Measurements from ENCODE around the gene TSN. TPM values are rescaled to one million over a fixed set of nuclear protein-coding genes. Genes with fewer than 3 reads are reported as not detected.
A peak's percentile ranks its signal among the peaks of the same experiment; 100 is the strongest.

Gene TSN
- total and polyA plus RNA-seq, 9 of the 15 experiments (the other 6 are each of a cell fraction or from before 2014, with no cell fraction given) = 63.2 to 152 (median 95.2) TPM

DNA sequence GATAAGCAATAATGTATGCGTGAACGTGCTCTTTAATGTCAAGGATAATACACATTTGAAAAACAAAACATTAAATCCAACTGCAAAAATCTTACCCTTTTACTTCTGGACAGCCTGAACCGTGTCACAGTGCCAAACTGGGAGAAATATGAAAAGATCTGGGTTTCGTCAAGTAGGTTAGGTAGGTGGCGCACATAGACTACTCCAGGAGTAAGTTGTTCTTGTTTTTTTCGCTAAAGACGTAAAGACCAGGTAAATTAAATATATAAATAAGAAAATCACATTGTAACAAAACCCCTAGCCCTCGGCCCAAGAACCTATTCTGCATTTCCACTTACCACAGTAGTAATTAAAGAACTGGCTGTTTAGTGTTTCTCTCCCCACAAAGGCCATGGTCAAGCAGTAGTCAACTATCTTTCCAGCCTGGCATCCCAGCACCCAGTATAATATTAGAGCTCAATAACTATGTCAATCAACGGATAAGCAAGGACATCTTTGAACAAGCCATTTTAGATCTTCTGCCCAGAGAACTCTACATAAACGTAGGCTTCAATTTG lies 19.9 kb upstream of the TSN start (continued):
- TF ChIP-seq, protein P1, sequence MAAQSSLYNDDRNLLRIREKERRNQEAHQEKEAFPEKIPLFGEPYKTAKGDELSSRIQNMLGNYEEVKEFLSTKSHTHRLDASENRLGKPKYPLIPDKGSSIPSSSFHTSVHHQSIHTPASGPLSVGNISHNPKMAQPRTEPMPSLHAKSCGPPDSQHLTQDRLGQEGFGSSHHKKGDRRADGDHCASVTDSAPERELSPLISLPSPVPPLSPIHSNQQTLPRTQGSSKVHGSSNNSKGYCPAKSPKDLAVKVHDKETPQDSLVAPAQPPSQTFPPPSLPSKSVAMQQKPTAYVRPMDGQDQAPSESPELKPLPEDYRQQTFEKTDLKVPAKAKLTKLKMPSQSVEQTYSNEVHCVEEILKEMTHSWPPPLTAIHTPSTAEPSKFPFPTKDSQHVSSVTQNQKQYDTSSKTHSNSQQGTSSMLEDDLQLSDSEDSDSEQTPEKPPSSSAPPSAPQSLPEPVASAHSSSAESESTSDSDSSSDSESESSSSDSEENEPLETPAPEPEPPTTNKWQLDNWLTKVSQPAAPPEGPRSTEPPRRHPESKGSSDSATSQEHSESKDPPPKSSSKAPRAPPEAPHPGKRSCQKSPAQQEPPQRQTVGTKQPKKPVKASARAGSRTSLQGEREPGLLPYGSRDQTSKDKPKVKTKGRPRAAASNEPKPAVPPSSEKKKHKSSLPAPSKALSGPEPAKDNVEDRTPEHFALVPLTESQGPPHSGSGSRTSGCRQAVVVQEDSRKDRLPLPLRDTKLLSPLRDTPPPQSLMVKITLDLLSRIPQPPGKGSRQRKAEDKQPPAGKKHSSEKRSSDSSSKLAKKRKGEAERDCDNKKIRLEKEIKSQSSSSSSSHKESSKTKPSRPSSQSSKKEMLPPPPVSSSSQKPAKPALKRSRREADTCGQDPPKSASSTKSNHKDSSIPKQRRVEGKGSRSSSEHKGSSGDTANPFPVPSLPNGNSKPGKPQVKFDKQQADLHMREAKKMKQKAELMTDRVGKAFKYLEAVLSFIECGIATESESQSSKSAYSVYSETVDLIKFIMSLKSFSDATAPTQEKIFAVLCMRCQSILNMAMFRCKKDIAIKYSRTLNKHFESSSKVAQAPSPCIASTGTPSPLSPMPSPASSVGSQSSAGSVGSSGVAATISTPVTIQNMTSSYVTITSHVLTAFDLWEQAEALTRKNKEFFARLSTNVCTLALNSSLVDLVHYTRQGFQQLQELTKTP (IDR thresholded peaks at IDR 0.05; ENCODE audit: low read depth in 1 of 2, partially characterized antibody in 2 of 2) = peak in 1 of 2 experiments; percentile 21
- TF ChIP-seq ZNF766 (CRISPR knock-in tag; conservative IDR thresholded peaks at IDR 0.05) (0 out of 2 replicates have a peak, but pooled peaks have one; percentile 7), BHLHE40 (IDR thresholded peaks at IDR 0.05; ENCODE audit: low read length) (no peak)

DNA sequence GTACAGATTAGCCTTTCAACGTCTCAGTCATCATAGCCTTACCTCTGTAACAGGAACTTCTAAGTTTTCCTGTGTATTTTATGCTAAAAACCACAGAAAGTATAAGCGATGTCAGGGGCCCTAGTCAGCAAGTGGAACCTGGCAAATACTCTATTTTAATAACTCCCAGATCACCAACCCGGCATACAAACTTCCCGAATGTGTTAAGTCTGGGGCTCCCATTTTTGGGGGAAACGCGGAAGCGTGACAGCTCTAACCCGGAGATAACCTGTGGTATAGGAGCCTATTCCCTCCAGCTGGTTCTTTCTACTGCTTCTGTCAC lies 19.4 kb upstream of the TSN start:
- peak in 1 of 4 experiments; percentile 19 for DNase-seq (ENCODE audit: extremely low read depth in 1 of 4, low spot score in 3 of 4)
- Histone ChIP-seq H3K27me3 (ENCODE audit: control insufficient read depth in 2 of 2, insufficient read depth in 2 of 2, low read length in 2 of 2) (no peaks in the 10 kb centered on the region), H3K9me3 (replicated peaks; ENCODE audit: control insufficient read depth, insufficient read depth, low read depth, low read length) (no peaks in the 10 kb centered on the region), H3K27ac (ENCODE audit: extremely low read depth, low read depth, low read length) (peak overlapping the region; percentile 81), H3K4me1 (replicated peaks in 1 of 2; ENCODE audit: control insufficient read depth in 2 of 2, insufficient read depth in 2 of 2, low read length in 2 of 2) (peaks cover under 1 to 18% of the 10 kb centered on the region in 2 experiments; a peak in 3 of 5 replicates), H3K79me2 (ENCODE audit: control insufficient read depth, insufficient read depth, low read length) (peaks cover 45% of the 10 kb centered on the region), H3K36me3 (ENCODE audit: control insufficient read depth, insufficient read depth, low read length) (peaks cover 43% of the 10 kb centered on the region), H2AFZ (ENCODE audit: low read depth, low read length) (peak overlapping the region; percentile 90), H3K4me3 (peak overlapping the region; percentile 92), H3K9ac (ENCODE audit: insufficient read depth in 1 of 2, low read depth in 2 of 2, low read length in 2 of 2) (peak overlapping the region; percentile 96 to 97), H4K20me1 (replicated peaks; ENCODE audit: control insufficient read depth, insufficient read depth, low read length) (0 out of 2 replicates have a peak, but pooled peaks cover 3% of the 10 kb centered on the region), H3K9me1 (ENCODE audit: control insufficient read depth, insufficient read depth, low read length) (no peaks in the 10 kb centered on the region), H3K4me2 (ENCODE audit: insufficient read depth, low read length) (peak overlapping the region; percentile 89)
- ChIA-PET POLR2A (interaction anchor here (0.5 to 1.7 kb wide), 4 partner anchors 86 to 255 kb away, joined by 3 to 14 read pairs (median 3); partner anchors contain the start of gene RNU4ATAC), CTCF (ENCODE audit: low intra/inter-chr PET ratio) (no interaction called here)
- TSS peak; percentile 60 for BruUV-seq (replicated peaks)
- FAIRE-seq = peak; percentile 19
- in situ Hi-C loops (cut with MboI) = no loop called here
- under 1% methylated on average over 8 of the region's 8 CpGs for WGBS (ENCODE audit: insufficient coverage, low coverage, missing lambda C conversion rate)
- ATAC-seq = no peak
- intact Hi-C loops (cut with micrococcal nuclease) = loop anchor here (1.0 to 5.0 kb wide), 2 partner anchors 140 to 204 kb away; partner anchors contain the start of gene RNU4ATAC
- TF ChIP-seq, protein P2, sequence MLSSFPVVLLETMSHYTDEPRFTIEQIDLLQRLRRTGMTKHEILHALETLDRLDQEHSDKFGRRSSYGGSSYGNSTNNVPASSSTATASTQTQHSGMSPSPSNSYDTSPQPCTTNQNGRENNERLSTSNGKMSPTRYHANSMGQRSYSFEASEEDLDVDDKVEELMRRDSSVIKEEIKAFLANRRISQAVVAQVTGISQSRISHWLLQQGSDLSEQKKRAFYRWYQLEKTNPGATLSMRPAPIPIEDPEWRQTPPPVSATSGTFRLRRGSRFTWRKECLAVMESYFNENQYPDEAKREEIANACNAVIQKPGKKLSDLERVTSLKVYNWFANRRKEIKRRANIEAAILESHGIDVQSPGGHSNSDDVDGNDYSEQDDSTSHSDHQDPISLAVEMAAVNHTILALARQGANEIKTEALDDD (IDR thresholded peaks at IDR 0.05) = peak; percentile 8; the same call in 1 of the 2 replicates
- no peak for TF ChIP-seq NFE2L1 (tag; IDR thresholded peaks at IDR 0.05; ENCODE audit: borderline replicate concordance, low read depth)
- 0 out of 4 replicates have a peak, but pooled peaks of 1 of the 2 experiments have one; percentile 52 for TF ChIP-seq SIN3A (IDR thresholded peaks at IDR 0.05; ENCODE audit: borderline replicate concordance in 2 of 2, control insufficient read depth in 1 of 2, low read depth in 2 of 2, low read length in 2 of 2)
- TF ChIP-seq MTA3 (IDR thresholded peaks at IDR 0.05; ENCODE audit: borderline replicate concordance) = no peak
